ENCODE measurements around the gene AP2A2. TPM values are rescaled to one million over a fixed set of nuclear protein-coding genes. Genes with fewer than 3 reads are reported as not detected.

Gene AP2A2
- total RNA-seq, 1 experiment from 2014 or later: 92.9 TPM

DNA sequence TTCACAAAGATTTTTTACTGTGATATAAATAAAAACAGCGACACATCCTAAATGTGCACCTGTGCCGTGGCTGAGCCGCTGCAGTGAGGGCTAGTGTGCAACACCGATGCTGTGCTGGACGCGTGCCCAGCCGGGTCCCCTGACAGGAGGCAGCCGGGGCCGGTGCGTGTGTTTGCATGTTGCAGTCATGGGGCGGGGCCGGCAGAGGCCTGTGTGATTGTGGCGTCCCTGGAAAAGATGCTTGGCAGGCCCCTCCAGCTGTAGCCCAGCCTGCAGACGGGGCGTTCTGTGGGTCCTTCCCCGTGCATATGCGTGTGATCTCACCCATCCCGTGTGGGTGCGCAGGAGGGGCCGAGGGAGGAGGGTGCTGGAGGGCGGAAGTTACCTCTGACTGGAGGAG lies 80.3 kb downstream of the AP2A2 start:
- no peaks in the 10 kb centered on the region for H3K9me3 Mint-ChIP-seq (ENCODE audit: low read depth, unreplicated experiment)
- no peak overlapping the region for H3K4me3 Mint-ChIP-seq (ENCODE audit: low read depth, unreplicated experiment)
- intact Hi-C loops (cut with micrococcal nuclease; ENCODE audit: unreplicated experiment): no loop called here
- no peaks in the 10 kb centered on the region for H3K27me3 Mint-ChIP-seq (ENCODE audit: unreplicated experiment)
- TF ChIP-seq, protein P1, sequence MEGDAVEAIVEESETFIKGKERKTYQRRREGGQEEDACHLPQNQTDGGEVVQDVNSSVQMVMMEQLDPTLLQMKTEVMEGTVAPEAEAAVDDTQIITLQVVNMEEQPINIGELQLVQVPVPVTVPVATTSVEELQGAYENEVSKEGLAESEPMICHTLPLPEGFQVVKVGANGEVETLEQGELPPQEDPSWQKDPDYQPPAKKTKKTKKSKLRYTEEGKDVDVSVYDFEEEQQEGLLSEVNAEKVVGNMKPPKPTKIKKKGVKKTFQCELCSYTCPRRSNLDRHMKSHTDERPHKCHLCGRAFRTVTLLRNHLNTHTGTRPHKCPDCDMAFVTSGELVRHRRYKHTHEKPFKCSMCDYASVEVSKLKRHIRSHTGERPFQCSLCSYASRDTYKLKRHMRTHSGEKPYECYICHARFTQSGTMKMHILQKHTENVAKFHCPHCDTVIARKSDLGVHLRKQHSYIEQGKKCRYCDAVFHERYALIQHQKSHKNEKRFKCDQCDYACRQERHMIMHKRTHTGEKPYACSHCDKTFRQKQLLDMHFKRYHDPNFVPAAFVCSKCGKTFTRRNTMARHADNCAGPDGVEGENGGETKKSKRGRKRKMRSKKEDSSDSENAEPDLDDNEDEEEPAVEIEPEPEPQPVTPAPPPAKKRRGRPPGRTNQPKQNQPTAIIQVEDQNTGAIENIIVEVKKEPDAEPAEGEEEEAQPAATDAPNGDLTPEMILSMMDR (IDR thresholded peaks at IDR 0.05; ENCODE audit: unreplicated experiment): no peak
- CTCF ChIA-PET: no interaction called here
- H3K36me3 Mint-ChIP-seq (ENCODE audit: insufficient read depth, unreplicated experiment): peaks cover 51% of the 10 kb centered on the region
- no TSS peak for BruUV-seq (replicated peaks)
- no peak overlapping the region for H3K27ac Mint-ChIP-seq (ENCODE audit: unreplicated experiment)
- H3K4me1 Mint-ChIP-seq (ENCODE audit: low read depth, unreplicated experiment): no peaks in the 10 kb centered on the region
- no peak for DNase-seq

DNA sequence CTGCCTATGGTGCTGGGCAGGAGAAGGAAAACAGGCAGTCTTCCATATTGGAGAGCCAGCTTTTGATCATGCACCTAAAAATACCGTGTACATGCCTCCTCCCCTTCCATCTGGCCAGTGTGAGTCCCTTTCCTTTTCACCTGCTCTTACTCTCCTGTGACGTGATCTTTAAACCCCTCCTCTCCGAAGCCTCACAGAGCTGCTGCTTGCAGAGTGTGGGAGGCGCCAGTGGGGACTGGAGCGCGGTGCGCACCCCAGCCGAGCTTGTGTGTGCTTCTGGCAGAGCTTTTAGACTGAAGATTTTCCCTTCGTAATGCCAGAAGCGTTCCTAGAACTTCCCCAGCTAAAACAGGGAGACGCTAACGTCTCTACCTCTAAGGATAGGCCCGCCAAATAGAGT lies 81.1 kb downstream of the AP2A2 start:
- no peaks in the 10 kb centered on the region for H3K9me3 Mint-ChIP-seq (ENCODE audit: low read depth, unreplicated experiment)
- no peaks in the 10 kb centered on the region for H3K4me1 Mint-ChIP-seq (ENCODE audit: low read depth, unreplicated experiment)
- TF ChIP-seq, protein P1 (IDR thresholded peaks at IDR 0.05; ENCODE audit: unreplicated experiment): no peak
- DNase-seq: no peak
- no peak overlapping the region for H3K4me3 Mint-ChIP-seq (ENCODE audit: low read depth, unreplicated experiment)
- CTCF ChIA-PET: no interaction called here
- H3K27ac Mint-ChIP-seq (ENCODE audit: unreplicated experiment): no peak overlapping the region
- no TSS peak for BruUV-seq (replicated peaks)
- H3K27me3 Mint-ChIP-seq (ENCODE audit: unreplicated experiment): no peaks in the 10 kb centered on the region
- peaks cover 43% of the 10 kb centered on the region for H3K36me3 Mint-ChIP-seq (ENCODE audit: insufficient read depth, unreplicated experiment)
- intact Hi-C loops (cut with micrococcal nuclease; ENCODE audit: unreplicated experiment): no loop called here

DNA sequence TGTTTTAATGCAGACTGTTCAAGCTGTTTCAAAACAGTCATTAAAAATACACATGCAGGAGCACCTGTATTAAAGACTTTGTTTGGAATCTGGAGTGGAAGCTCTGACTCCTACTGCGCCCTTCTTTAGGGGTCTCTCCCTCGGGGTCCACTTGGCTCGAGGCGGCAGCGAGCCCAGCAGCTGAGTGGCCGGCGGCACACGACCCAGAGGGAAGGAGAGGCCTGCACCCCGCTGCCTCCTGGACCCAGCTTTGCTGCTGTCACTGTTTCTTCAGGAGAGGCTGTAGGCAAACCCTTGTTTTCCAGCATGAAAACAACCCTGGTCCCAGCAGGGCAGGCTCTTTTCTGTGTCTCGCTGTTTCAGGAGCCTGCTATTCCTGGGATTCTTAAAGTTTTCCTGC lies 81.6 kb downstream of the AP2A2 start:
- no peaks in the 10 kb centered on the region for H3K9me3 Mint-ChIP-seq (ENCODE audit: low read depth, unreplicated experiment)
- TF ChIP-seq, protein P1 (IDR thresholded peaks at IDR 0.05; ENCODE audit: unreplicated experiment): no peak
- H3K36me3 Mint-ChIP-seq (ENCODE audit: insufficient read depth, unreplicated experiment): peaks cover 38% of the 10 kb centered on the region

DNA sequence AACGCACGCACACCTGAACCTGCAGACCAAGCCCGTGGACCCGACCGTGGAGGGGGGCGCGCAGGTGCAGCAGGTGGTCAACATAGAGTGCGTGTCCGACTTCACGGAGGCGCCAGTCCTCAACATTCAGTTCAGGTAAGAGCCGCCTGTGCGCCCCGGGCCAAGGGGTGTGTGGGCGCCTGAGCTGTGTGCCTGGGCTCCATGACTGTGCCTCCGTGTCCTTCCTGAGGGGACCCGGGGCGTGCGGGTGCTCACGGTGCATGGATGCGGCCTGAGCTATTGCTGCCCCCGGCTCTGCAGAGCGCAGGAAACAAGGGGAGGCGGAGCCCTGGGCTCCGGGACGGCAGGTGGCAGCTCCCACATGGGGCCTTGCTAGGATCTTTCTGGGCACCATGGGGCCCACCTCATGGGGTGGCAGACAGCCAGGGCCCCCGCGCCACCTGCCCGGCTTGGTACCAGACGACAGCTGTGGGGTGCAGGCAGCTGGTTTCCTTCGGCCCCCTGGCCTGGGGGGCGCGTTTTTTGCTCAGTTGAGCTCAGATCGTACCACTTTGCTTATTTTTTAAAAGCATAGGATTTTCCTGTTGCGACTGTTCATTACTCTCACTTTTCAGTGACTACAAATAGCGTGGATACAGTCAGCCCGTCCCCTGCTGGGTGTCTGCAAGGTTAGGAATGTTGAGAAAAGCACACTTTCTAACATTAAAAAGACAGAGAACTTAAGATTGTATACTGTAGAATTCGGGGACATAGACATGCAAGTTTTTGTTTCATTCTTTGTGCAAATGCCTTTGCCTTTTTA lies 82.5 kb downstream of the AP2A2 start:
- intact Hi-C loops (cut with micrococcal nuclease; ENCODE audit: unreplicated experiment): no loop called here
- H3K36me3 Mint-ChIP-seq (ENCODE audit: insufficient read depth, unreplicated experiment): peaks cover 33% of the 10 kb centered on the region

More for the DNA sequence above, 81.6 kb downstream of the AP2A2 start:
- no peaks in the 10 kb centered on the region for H3K4me1 Mint-ChIP-seq (ENCODE audit: low read depth, unreplicated experiment)
- no peak overlapping the region for H3K27ac Mint-ChIP-seq (ENCODE audit: unreplicated experiment)
- no peak for DNase-seq
- BruUV-seq (replicated peaks): no TSS peak
- intact Hi-C loops (cut with micrococcal nuclease; ENCODE audit: unreplicated experiment): no loop called here
- no peak overlapping the region for H3K4me3 Mint-ChIP-seq (ENCODE audit: low read depth, unreplicated experiment)
- H3K27me3 Mint-ChIP-seq (ENCODE audit: unreplicated experiment): no peaks in the 10 kb centered on the region
- CTCF ChIA-PET: no interaction called here

More for the DNA sequence above, 82.5 kb downstream of the AP2A2 start:
- BruUV-seq (replicated peaks): no TSS peak
- TF ChIP-seq, protein P1 (IDR thresholded peaks at IDR 0.05; ENCODE audit: unreplicated experiment): no peak
- H3K4me3 Mint-ChIP-seq (ENCODE audit: low read depth, unreplicated experiment): no peak overlapping the region
- no peak overlapping the region for H3K27ac Mint-ChIP-seq (ENCODE audit: unreplicated experiment)
- H3K4me1 Mint-ChIP-seq (ENCODE audit: low read depth, unreplicated experiment): no peaks in the 10 kb centered on the region
- DNase-seq: no peak
- CTCF ChIA-PET: interaction anchor here (0.5 kb wide), 1 partner anchor 60 kb away, joined by 5 read pairs; no protein-coding TSS in a partner anchor
- H3K9me3 Mint-ChIP-seq (ENCODE audit: low read depth, unreplicated experiment): no peaks in the 10 kb centered on the region
- no peaks in the 10 kb centered on the region for H3K27me3 Mint-ChIP-seq (ENCODE audit: unreplicated experiment)
